GM18907 (cell line): Measurements from ENCODE around the gene ELMOD1.

ENCODE experiments used
- ATAC-seq: cut with Tn5 transposase; IDR thresholded peaks from one replicate; pipeline ENCODE4 v1.9.1; 2021; ENCODE audit warnings: mild to moderate bottlenecking, moderate library complexity; ENCODE audit not compliant: unreplicated experiment

The ELMOD1 gene

DNA sequence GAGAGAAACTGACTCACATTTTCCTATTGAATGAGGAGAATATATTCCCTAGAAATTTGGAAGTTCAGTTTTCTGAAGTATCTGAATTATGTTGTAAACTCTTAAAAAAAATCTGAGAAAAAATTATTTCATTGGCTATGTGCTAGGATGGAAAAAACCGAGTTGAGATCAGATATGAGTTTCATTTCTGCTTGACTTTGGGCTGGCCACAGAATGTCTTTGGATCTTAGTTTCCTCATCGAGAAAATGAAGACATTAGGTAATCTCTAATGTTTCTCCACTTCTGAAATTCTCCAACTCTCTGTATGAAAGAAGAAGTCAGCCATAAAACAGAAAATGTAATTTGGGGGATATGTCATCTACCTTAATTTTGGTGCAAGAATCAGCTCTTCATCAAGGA lies 92.1 kb downstream of the ELMOD1 start:
- ATAC-seq, result no peak

DNA sequence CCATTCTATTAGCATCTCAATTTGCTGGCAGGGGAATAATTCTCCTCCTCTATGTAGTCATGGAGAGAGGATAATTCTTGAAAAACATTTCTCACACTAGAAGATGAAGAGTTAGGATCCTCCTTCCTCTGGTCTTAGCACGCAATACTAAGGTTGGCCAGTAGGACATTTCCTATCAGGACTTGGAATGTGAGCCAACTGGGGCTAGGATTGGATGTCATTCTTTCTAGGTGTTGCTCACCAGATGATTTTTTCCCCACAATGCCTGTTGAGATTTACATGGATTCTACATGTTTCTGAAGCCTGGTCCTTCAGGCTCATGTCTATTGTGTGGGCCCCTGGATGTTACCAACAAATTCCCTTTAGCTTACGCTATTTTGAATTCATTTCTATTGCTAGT lies 92.9 kb downstream of the ELMOD1 start:
- no peak for ATAC-seq

DNA sequence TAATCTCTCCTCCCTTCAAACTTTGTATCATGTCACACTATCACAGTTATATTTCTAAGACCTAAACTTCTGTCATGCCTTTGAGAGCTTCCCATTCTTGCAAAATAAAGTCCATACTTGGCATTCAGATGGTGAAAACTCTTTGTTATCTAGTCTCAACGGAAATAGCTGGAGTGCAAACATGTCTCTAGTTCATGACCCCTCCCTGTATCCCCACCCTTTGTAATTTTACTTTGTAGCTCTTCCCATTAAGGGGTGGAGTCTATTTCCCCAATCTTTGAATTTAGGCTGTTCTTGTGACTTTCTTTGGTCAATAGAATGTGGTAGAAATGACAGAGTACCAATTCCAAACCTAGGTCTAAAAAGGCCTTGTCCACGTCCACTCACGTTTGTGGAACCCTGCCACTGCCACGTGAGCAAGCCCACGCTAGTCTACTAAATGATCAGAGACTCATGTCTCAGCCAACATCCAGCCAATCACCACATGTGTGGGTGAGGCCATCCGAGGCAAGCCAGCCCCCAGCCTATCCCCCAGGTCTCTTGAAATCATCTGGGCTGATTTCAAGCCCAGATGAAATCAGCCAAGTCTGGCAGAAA lies 97.5 kb downstream of the ELMOD1 start:
- ATAC-seq, result no peak

DNA sequence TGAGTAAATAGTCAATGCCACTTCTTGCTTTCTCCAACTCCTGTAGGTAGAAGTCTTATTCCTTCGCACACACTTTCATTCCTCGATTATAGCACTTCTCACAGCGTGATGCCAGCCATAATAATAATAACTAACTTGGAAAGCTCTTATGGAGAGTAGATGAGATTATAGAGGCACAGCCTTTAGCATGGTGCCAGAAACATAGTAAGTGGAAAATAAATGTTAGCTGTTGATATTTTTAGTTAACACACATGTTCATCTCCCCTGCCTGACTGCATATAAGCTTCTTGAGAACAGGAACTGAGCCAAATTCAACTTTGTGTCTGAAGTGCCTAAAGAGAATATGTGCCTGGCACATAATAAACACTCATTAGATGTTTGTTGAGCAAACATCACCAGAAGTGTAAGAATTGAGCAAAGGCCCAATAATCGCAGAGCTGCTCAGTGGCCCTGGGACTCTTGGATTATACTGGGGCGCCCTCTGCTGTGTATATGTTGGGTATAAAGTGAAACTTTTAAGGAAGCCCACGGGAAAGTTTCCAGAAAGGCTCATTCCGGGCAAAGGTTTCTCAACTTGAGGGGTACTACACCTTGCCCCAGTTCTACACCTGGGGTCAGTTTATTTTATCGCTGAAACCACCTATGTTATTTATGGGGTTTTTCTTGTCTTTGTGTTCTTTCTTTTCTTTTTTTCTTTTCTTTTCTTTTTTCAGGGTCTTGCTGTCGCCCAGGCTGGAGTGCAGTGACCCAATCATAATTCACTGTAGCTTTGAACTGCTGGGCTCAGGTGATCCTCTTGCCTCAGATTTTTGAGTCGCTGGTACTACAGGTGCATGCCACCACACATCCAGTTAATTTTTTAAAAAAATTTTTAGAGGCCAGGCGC lies 98.6 kb downstream of the ELMOD1 start:
- ATAC-seq, result no peak

DNA sequence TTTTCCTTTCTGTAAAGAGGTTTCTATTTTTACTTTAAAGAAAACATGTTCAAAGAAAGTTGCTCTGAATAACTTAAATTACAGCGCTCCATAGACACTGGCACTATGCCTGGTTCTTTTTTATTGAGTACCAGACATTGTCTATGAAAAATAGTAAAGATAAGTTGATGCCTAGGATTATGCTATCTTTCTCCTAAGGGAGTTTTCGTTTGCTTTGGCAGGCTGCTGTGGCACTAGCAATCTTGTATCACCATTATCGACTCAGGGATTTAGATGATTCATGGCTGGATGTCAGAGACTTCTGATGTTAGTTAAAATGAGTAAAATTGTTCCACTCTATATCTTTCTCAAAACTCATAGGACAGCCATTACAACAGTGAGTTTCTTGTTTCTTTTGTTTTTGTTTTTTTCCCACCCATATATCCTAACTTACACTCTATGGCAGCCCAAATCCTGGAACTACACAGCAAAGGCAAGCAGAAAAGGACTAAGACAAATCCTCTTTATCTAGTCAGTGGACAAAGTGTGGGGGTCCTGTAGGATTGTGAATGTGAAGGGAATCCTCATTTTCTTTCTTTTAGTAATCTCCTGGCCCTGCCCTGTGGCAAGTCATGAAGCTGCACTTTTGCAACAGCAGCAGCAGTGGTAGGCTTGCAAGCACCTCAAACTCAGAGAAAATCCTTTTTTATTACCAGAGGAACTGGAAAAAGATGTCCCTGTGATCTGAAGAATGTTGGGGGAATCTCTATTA lies 100.2 kb downstream of the ELMOD1 start:
- no peak for ATAC-seq

DNA sequence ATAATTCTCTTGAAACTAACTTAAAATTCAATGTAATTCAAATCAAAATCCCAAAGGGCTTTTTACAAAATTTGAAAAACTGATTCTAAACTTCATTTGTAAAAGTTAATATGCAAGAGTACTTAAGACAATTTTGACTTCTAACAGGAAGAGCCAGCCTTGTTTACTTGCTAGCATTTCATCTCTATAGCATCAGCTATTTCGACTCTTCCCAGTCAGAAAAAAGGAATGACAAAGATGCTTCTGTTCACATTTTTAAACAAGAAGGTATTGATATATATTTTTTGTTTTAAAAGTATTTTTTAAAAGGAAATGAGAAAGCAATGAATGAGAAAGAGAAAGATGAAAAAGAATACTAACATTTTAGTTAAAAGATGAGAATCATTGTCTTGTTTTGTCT lies 104.5 kb downstream of the ELMOD1 start:
- no peak for ATAC-seq

DNA sequence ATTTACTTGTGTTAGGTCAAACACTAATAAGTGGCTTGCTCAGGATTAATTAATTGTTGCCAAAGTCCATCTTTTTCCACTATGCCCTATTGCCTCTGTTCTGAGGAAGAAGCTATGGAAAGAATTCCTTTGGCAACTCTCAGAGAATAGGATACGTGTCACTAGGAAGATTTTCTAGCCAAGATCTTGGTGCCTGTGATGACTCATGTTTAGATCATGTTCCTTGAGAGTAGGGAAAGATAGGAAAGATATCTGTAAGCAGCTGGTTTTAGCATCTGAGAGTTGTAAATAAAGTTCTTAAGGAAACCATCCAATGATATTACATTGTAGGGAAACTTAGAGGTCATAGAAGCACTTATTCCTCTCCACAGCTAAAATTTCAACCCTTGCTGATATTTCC lies 105.2 kb downstream of the ELMOD1 start:
- ATAC-seq, result no peak

DNA sequence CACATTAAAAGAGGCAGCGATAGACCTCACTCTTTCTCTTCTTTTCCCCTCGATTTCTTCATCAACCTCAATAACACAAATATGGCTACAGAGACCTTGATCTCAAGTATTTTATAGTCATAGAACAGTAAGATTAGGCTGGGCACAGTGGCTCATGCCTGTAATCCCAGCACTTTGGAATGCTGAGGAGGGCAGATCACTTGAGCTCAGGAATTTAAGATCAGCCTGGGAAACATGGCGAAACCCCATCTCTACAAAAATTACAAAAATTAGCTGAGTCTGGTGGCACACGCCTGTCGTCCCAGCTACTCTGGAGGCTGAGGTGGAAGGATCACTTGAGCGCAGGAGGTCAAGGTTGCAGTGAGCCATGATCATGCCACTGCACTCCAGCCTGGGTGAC lies 106.3 kb downstream of the ELMOD1 start:
- no peak for ATAC-seq

DNA sequence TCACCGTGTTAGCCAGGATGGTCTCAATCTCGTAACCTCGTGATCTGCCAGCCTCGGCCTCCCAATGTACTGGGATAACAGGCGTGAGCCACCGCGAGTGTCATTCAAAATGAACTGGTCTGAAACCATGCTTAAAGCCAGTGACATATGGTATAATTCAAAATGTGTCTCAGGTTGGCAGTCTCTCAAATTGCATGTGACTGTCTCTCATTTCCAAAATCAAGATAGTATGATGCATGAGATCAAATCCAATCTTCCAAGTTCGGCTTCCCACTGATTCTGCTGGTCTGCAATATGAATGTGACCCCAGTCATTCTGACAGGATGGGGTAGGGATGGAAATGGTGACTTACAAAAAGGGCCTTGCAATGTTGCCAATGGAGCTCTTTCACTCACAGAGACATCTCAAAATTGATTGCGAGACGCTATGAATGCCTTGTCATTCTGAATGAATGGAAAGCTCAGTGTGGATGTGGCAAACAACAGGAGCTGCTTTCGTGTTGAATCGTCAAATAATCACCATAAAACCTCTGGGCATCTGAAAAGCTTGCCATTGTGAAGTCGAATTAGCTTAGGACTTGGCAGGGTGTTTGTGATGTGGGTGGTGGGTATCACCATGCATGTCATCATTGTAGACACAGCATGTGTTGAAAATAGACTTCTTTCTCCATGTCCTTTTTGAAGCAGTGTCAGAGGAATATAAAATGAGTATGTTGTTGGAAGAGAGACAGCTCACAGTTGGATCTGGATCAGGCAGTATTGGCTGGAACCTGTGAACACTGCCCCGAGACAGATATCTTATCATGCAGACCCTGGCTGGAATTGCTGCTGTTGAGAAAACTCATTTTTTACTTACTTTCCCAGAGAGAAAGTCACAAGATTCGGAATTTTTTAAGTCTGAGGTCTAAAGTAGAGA lies 108.7 kb downstream of the ELMOD1 start:
- no peak for ATAC-seq

DNA sequence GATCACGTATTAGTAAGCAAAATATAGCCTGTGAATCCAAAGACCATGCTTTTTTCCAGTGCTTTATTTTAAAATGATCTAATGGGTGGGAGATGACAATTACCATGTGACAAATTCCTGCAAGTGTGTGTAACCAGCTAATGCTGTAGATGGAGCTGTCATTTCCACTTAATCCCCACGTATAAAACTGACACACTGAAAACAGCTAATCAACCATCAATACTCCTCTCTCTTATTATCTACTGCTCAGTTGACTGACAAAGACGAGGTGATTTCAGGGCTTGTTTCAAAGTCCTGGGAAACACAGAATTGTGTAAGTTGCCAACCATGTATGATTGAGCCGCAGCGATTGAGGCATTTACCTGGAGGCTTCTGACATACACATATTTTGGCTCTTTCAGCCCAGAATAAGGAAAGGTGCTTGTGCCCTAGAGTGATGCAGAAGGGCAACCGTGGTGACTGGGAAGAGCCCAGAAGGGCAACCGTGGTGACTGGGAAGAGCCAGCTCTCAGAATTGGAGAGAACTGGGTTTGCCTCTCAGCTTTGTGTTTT lies 111.2 kb downstream of the ELMOD1 start:
- no peak for ATAC-seq

DNA sequence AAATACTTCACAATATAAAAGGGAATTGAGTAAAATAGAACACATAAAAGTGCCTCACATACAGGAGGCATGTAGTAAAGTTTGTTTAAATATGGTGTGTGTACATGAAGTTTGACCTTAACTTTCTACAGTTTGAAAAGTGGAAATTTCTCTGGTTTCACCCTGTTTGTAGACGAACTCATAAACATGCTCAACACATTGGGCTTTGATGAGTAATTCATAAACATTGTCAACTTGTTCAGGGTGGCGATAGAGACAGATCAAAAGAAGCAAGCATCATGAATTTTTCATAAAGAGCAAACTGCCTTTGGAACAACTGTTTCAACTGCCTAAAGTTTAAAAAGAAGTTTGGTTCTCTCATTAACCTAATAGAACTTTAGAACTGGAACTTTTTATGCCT lies 111.8 kb downstream of the ELMOD1 start:
- no peak for ATAC-seq

DNA sequence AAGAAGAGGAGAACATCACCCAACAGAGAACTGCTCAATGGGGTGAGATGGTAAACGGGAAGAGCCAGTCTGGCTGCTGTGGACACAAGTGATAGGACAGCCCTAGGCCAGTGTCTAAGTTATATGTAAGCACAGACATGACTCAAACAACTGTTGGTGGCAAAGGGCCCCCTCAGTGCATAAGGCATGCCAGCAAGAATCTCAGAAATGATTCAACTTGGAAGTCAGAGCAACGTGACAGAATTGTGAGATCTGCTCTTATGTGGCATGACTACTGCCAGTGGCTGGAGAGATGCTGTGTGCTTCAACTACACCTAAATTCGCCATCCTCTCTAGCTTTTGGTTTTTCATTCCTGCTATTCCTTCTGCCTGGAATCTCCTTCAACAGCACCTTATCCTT lies 113.5 kb downstream of the ELMOD1 start:
- no peak for ATAC-seq

DNA sequence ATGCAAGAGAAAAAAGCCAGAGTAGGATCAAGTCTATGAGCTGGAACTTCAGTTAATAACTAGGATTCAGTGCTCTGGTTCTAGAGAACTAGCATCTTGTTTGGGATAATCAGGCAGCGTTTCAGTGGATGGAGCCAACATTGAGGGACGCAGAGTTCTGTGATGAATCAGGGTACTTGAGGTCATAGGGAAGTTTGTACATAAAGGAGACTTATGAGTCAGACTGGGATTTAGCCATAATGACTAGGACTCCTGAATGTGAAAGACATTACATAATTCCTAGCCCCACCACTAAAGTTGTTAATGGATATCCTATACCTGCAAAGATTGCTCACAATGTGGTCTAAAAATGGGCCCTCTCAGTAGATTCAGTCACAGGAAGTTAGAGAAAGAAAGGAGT lies 114.1 kb downstream of the ELMOD1 start:
- ATAC-seq, result no peak

DNA sequence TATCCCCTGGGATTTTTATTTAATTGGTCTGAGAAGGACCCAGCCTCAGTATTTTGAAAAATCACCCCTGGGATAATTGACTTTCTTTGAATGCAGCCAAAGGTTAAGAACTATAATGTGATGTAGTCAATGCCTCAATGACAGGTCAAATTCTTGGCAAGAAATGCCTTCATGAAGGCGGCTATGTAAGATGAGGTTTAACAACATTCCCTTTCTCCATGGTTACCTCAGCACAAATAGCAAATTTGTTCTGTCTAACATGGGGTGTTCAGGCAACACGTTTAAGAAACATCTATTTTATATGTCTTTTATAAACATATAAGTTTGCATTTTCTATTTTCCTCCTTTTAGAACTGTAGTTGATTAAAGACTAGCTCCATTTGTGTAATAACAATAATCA lies 115.6 kb downstream of the ELMOD1 start:
- no peak for ATAC-seq

DNA sequence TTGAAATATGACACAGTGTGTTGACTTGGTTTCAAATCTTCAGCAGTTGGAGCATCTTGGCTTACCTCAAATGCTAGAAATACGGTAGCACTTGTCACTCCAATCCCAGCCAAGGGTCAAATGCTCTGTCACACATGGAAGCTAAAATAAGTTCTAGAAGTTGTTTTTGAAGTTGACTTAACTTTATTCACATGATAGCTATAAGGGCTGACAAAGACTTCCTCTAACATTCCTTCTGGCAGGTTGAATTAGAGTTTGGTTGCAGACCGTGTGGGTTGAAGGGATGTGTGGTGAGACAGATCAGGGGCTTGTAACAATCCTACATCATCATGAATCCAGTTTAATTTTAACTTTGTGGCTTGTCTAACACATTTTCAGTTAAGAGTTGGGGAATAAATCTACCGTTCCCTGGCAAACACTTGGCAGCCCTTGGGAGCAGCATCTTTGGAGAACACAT lies 116.3 kb downstream of the ELMOD1 start:
- no peak for ATAC-seq

DNA sequence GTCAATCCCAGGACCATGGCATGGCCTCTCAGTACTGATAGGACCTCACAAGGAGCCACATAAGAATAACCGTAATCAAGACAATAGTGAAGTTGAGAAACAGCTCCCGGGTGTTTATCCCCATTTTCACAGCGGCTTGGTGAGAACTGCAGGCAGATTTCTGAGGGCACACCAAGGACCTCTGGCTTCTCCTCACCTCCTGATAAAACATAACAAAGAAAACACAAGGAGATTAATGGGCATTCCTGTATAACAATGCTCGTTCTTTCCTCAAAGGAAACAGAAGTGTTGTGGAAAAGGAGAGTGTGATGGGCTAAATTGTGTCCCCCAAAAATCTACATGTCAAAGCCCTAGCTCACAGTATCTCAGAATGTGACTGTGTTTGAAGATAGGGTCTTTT lies 116.9 kb downstream of the ELMOD1 start:
- no peak for ATAC-seq

DNA sequence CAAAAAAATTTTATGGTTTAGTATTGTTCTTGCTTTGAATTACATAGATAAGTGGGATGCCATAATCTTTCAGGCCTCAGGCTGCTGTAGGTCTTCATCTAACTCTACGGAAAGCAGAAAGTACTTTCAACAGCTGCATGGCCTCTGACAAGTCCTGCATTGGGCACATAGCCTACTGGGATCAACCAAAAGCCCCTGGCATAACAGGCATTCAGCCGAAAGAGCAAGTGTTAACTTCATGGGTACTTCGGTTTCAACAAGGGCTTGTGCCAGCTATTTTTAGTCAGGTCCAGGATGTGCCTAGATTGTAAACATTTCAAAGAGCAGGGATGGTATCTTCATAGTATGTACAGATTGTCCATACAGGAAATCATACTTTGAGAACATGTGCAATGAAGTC lies 117.8 kb downstream of the ELMOD1 start:
- ATAC-seq, result no peak

DNA sequence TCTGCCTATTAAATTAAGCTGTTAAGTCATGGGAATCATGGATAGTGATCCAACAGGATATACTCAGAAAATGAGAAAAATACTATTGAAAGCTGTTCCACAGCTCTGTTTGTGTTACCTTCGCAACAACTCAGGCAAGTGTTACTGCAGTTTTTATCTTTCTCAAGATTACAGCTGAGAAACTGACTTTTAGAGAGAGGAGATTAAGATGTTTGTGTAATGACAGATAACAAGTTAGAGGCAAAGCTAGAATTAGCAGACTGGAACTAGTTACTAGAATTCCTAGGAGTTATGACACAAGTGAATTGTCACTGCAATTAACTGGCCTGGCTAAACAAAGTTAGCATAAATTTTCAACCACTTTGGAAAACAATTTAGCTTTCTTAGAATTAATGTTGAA lies 119.4 kb downstream of the ELMOD1 start:
- no peak for ATAC-seq

DNA sequence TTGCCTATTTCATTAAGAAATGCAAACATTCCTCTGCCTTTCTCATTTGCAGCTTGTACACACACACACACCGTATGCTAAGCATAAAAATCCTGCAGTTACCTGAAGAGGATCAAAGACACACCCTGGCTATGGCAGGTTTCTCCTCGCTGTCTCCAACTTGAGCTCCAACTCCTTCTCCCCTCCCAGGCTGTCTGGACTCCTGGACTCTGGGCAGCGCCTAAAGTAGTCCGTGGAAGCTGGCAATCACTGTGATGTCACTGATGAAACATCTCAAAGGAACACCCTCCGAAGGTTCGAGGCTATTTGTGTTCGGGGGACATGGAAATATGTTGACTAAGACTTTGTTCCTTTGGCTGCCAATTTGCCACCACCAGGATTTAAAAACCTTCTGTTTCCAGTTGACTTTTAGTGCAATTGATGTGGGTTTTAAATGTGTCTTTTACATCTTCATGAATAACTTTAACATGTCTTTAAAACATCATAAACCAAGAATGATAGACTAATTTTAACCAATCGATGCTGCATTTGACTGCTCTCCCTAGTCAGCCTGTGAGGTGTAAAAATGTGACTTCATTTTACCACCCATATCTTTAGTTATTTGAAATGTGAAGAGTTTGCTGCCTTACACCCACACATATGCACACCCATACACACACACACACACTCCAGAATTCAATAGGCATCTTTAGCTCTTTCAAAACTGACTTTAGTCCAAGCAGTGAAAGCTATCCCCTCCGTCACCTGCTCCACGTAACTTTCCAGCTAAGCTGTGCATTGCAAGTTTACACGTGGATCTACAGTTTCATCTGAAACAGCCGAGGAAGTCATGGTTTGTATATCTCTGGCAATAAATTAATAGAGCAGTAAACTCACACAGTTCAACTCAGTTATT lies 121.2 kb downstream of the ELMOD1 start, which contains the start of gene SLN:
Gene SLN (minus strand): TSS at position 196 of the 895 bp plus-strand sequence.
- no peak for ATAC-seq
